ENCODE data around the gene SIRT2. TPM values are rescaled to one million over a fixed set of nuclear protein-coding genes. Genes with fewer than 3 reads are reported as not detected.

Gene SIRT2
- total RNA-seq (36.0 TPM), polyA plus RNA-seq (ENCODE audit: insufficient read depth, low read depth, low replicate concordance) (56.9 TPM)
- long read RNA-seq, donor 1, partial matches to known transcripts, result 0 of 5 reads
- long read RNA-seq, donor 1, other reads (novel, unspliced or antisense), result 0 of 5 reads
- long read RNA-seq, donor 2, transcript SIRT2-204 (15 exons, 2,062 nt), result major isoform, 7 of 7 reads
- long read RNA-seq, donor 2, partial matches to known transcripts, result 0 of 7 reads
- long read RNA-seq, donor 2, other reads (novel, unspliced or antisense), result 0 of 7 reads
- long read RNA-seq, donor 3, partial matches to known transcripts, result 0 of 6 reads
- long read RNA-seq, donor 3, other reads (novel, unspliced or antisense), result 0 of 6 reads
- long read RNA-seq, donor 4, partial matches to known transcripts, result 0 of 4 reads
- long read RNA-seq, donor 4, other reads (novel, unspliced or antisense), result 0 of 4 reads
- long read RNA-seq, donor 5, result 0 reads
- long read RNA-seq, donor 6, transcript SIRT2-204 (15 exons, 2,062 nt), result major isoform, 5 of 9 reads
- long read RNA-seq, donor 6, partial matches to known transcripts, result 0 of 9 reads
- long read RNA-seq, donor 6, other reads (novel, unspliced or antisense), result 0 of 9 reads
- long read RNA-seq, donor 7, transcript SIRT2-204 (15 exons, 2,062 nt), result major isoform, 16 of 52 reads
- long read RNA-seq, donor 7, transcript SIRT2-201 (16 exons, 2,070 nt), result minor isoform, 5 of 52 reads
- long read RNA-seq, donor 7, partial matches to known transcripts, result 3 of 52 reads
- long read RNA-seq, donor 7, other reads (novel, unspliced or antisense), result 25 of 52 reads
- long read RNA-seq, donor 8, transcript SIRT2-204 (15 exons, 2,062 nt), result major isoform, 5 of 6 reads
- long read RNA-seq, donor 8, partial matches to known transcripts, result 0 of 6 reads
- long read RNA-seq, donor 8, other reads (novel, unspliced or antisense), result 0 of 6 reads
- long read RNA-seq, donor 9, partial matches to known transcripts, result 0 of 4 reads
- long read RNA-seq, donor 9, other reads (novel, unspliced or antisense), result 0 of 4 reads
- long read RNA-seq, donor 10, partial matches to known transcripts, result 0 of 6 reads
- long read RNA-seq, donor 10, other reads (novel, unspliced or antisense), result 0 of 6 reads

DNA sequence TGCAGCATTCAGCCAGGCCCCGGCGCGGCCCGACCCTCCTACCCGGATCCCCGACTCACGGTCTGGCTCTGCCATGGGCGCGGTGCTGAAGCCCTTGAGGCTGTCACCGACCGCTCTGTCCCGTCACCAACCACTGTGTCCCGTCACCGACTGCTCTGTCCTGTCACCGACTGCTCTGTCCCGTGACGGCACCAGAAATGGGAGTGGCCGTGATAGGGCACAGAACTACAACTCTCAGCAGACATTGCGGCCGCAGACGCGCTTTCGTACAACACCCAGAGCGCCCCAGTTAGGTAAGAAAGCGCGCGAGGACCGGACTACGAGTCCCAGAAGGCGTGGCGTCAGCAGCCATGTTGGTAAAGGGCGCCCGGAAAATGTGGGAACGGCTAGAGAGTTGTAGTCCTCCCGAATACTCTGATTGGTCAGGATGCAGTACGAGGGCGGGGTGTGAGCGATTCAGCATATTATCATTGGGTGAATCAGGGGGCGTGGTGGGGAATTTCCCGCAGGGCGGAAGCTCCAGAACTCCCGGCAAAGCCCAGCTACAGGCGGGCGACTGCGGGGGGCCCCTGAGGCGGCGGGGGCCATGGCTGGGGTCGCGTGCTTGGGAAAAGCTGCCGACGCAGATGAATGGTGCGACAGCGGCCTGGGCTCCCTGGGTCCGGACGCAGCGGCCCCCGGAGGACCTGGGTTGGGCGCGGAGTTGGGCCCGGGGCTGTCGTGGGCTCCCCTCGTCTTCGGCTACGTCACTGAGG, at the start of gene SIRT2, which contains the start of gene NFKBIB:
Gene SIRT2, minus strand, starts transcription at position 172 of the 755 bp plus-strand sequence. Its CDS starts 97 bp downstream, at position 75.
Gene NFKBIB, plus strand, starts transcription at position 523 of the 755 bp plus-strand sequence. Its CDS starts 64 bp downstream, at position 587.
- Histone ChIP-seq H3K27ac (ENCODE audit: low read depth in 2 of 2, low read length in 2 of 2) (peak within 1 kb of the TSS; percentile 80 to 90), H3K4me1 (ENCODE audit: control insufficient read depth in 2 of 3, insufficient read depth in 2 of 3, low read depth in 1 of 3, low read length in 3 of 3) (peaks cover 4 to 13% (median 9%) of the 10 kb centered on the region in 3 donors), H3K27me3 (ENCODE audit: control insufficient read depth, insufficient read depth, low read length) (no peaks in the 10 kb centered on the region), H3K36me3 (ENCODE audit: control insufficient read depth in 2 of 3, insufficient read depth in 3 of 3, low read length in 3 of 3) (peaks cover 0 to under 1% (median 0%) of the 10 kb centered on the region in 3 donors), H3K4me3 (ENCODE audit: low read length in 3 of 3) (peak within 1 kb of the TSS; percentile 74 to 95 (median 94)), H3K9me3 (ENCODE audit: control insufficient read depth in 2 of 3, insufficient read depth in 1 of 3, low read length in 3 of 3) (peaks cover 0 to 3% (median 0%) of the 10 kb centered on the region in 3 donors), H3K9ac (ENCODE audit: low read length in 3 of 3) (peak within 1 kb of the TSS; percentile 80 to 95 (median 90))
- peak; percentile 13 for TF ChIP-seq CTCF (IDR thresholded peaks at IDR 0.05; ENCODE audit: borderline replicate concordance, extremely low read depth, insufficient read depth)
- DNase-seq, result peak; percentile 99 to 100 (median 100)
- peak; percentile 98 for FAIRE-seq
- intact Hi-C loops (cut with DNase I), result no loop called here

DNA sequence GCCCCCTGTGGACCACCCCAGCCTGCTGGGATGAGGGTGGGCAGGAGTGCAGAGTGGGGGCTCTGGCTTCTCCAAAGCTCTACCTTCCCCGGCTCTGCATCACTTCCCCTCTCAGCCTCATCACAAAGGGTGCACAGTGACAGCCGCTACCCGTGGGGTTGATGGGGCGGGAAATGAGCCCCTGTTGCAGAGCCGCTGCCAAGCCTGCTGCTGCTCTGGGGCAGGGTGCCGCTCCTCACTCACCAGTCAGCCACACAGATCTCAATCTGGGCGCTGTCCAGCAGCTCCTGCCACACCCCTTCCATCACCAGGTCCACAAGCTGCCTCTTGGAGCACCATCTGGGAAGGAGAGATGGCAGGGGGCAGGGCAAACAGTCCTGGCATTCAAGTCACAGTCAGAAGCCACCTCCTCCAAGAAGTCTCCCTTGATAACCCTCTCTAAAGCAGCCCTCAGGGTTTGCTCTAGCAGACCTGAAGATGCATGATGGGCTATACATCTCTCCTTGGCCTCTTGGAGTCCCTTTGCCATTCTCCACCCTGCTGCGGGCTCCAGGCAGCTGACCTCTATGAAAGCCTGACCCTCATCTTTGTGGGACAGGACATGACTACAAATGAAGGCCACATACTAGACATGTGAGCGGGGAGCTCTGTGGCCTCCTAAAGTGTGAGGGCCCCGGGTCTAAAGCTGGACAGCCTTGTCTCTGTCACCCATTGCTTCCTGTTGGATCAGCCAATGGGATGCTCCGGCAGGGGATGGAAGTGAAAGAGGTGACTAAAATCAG, 47.0 kb upstream of the SIRT2 start:
- DNase-seq, result peak in 1 of 5 donors; percentile 31
- Histone ChIP-seq H3K27me3 (ENCODE audit: control insufficient read depth, insufficient read depth, low read length) (no peaks in the 10 kb centered on the region), H3K9ac (ENCODE audit: low read length in 3 of 3) (no peak overlapping the region), H3K9me3 (ENCODE audit: control insufficient read depth in 2 of 3, insufficient read depth in 1 of 3, low read length in 3 of 3) (no peaks in the 10 kb centered on the region), H3K36me3 (ENCODE audit: control insufficient read depth in 2 of 3, insufficient read depth in 3 of 3, low read length in 3 of 3) (peaks cover 3 to 16% (median 9%) of the 10 kb centered on the region in 3 donors), H3K4me1 (ENCODE audit: control insufficient read depth in 2 of 3, insufficient read depth in 2 of 3, low read depth in 1 of 3, low read length in 3 of 3) (peaks cover 0 to 7% (median 7%) of the 10 kb centered on the region in 3 donors), H3K27ac (ENCODE audit: low read depth in 2 of 2, low read length in 2 of 2) (no peak overlapping the region), H3K4me3 (ENCODE audit: low read length in 3 of 3) (no peak overlapping the region)
- TF ChIP-seq CTCF (IDR thresholded peaks at IDR 0.05; ENCODE audit: borderline replicate concordance, extremely low read depth, insufficient read depth), result no peak
- no peak for FAIRE-seq
- intact Hi-C loops (cut with DNase I), result no loop called here

Data from kidney (tissue), 22 donors.